Measurements from ENCODE around the gene LIMS2.

LIMS2 gene

GRCh38 chr2:127631541-127631996 is 43.8 kb downstream of the LIMS2 start:
- no peak for TF ChIP-seq CTCF (IDR thresholded peaks at IDR 0.05; ENCODE audit: low read depth, low read length, missing control alignments)
- H3K4me3 ChIP-seq (ENCODE audit: low read depth, low read length), result no peak overlapping the region
- no peak for DNase-seq (ENCODE audit: low read depth)

GRCh38 chr2:127630864-127631540 is 44.3 kb downstream of the LIMS2 start:
- H3K4me3 ChIP-seq (ENCODE audit: low read depth, low read length), result no peak overlapping the region
- TF ChIP-seq CTCF (IDR thresholded peaks at IDR 0.05; ENCODE audit: low read depth, low read length, missing control alignments), result no peak
- DNase-seq (ENCODE audit: low read depth), result no peak

- TF ChIP-seq CTCF (IDR thresholded peaks at IDR 0.05; ENCODE audit: low read depth, low read length, missing control alignments), result no peak
- DNase-seq (ENCODE audit: low read depth), result no peak
- H3K4me3 ChIP-seq (ENCODE audit: low read depth, low read length), result no peak overlapping the region
Observed at GRCh38 chr2:127630096-127630863, 45.0 kb downstream of the LIMS2 start.

- DNase-seq (ENCODE audit: low read depth), result no peak
- no peak for TF ChIP-seq CTCF (IDR thresholded peaks at IDR 0.05; ENCODE audit: low read depth, low read length, missing control alignments)
- H3K4me3 ChIP-seq (ENCODE audit: low read depth, low read length), result no peak overlapping the region
Observed at GRCh38 chr2:127629637-127630036, 45.7 kb downstream of the LIMS2 start.

- DNase-seq (ENCODE audit: low read depth), result no peak
- H3K4me3 ChIP-seq (ENCODE audit: low read depth, low read length), result no peak overlapping the region
- TF ChIP-seq CTCF (IDR thresholded peaks at IDR 0.05; ENCODE audit: low read depth, low read length, missing control alignments), result no peak
Observed at GRCh38 chr2:127628767-127629614, 46.3 kb downstream of the LIMS2 start.

- H3K4me3 ChIP-seq (ENCODE audit: low read depth, low read length), result no peak overlapping the region
- no peak for TF ChIP-seq CTCF (IDR thresholded peaks at IDR 0.05; ENCODE audit: low read depth, low read length, missing control alignments)
- DNase-seq (ENCODE audit: low read depth), result no peak
Observed at GRCh38 chr2:127627740-127628571, 47.4 kb downstream of the LIMS2 start.
